ENCODE data around the gene COMMD1.
"Not testable (repeated sequence)": the region's sequence is repeated elsewhere in the genome, so short reads cannot be mapped to it uniquely, and the experiment has no call there.

The COMMD1 gene

GRCh38 chr2:62071126-62071598, 165.7 kb downstream of the COMMD1 start:
- no peak for DNase-seq (ENCODE audit: low read depth, low spot score)

GRCh38 chr2:62071760-62072680, 166.5 kb downstream of the COMMD1 start:
- DNase-seq (ENCODE audit: low read depth, low spot score), result no peak

- DNase-seq (ENCODE audit: low read depth, low spot score), result no peak
Observed at GRCh38 chr2:62074233-62074632, 168.8 kb downstream of the COMMD1 start.

- DNase-seq (ENCODE audit: low read depth, low spot score), result no peak
Observed at GRCh38 chr2:62076980-62077638, 171.6 kb downstream of the COMMD1 start.

- DNase-seq (ENCODE audit: low read depth, low spot score), result no peak
Observed at GRCh38 chr2:62084801-62085200, 179.3 kb downstream of the COMMD1 start.

- DNase-seq (ENCODE audit: low read depth, low spot score), result no peak
Observed at GRCh38 chr2:62089658-62090057, 184.2 kb downstream of the COMMD1 start.

GRCh38 chr2:62091471-62091870, 186.0 kb downstream of the COMMD1 start:
- DNase-seq (ENCODE audit: low read depth, low spot score), result no peak

GRCh38 chr2:62099050-62099449, 193.6 kb downstream of the COMMD1 start:
- DNase-seq (ENCODE audit: low read depth, low spot score), result no peak

- DNase-seq (ENCODE audit: low read depth, low spot score), result no peak
Observed at GRCh38 chr2:62099523-62100175, 194.2 kb downstream of the COMMD1 start.

- no peak for DNase-seq (ENCODE audit: low read depth, low spot score)
Observed at GRCh38 chr2:62101886-62102285, 196.4 kb downstream of the COMMD1 start.

- no peak for DNase-seq (ENCODE audit: low read depth, low spot score)
Observed at GRCh38 chr2:62102402-62102920, 197.0 kb downstream of the COMMD1 start.

- DNase-seq (ENCODE audit: low read depth, low spot score), result no peak
Observed at GRCh38 chr2:62109554-62109953, 204.1 kb downstream of the COMMD1 start.

- no peak for DNase-seq (ENCODE audit: low read depth, low spot score)
Observed at GRCh38 chr2:62110415-62111025, 205.0 kb downstream of the COMMD1 start.

- DNase-seq (ENCODE audit: low read depth, low spot score), result no peak
Observed at GRCh38 chr2:62112179-62112578, 206.7 kb downstream of the COMMD1 start.

- DNase-seq (ENCODE audit: low read depth, low spot score), result no peak
Observed at GRCh38 chr2:62114564-62114963, 209.1 kb downstream of the COMMD1 start.

GRCh38 chr2:62116983-62117382, 211.5 kb downstream of the COMMD1 start:
- no peak for DNase-seq (ENCODE audit: low read depth, low spot score)

GRCh38 chr2:62118160-62118559, 212.7 kb downstream of the COMMD1 start:
- no peak for DNase-seq (ENCODE audit: low read depth, low spot score)

GRCh38 chr2:62119311-62119974, 214.0 kb downstream of the COMMD1 start:
- DNase-seq (ENCODE audit: low read depth, low spot score), result no peak

- DNase-seq (ENCODE audit: low read depth, low spot score), result not testable (repeated sequence)
Observed at GRCh38 chr2:62126239-62126638, 220.8 kb downstream of the COMMD1 start.

GRCh38 chr2:62133320-62133823, 227.9 kb downstream of the COMMD1 start:
- no peak for DNase-seq (ENCODE audit: low read depth, low spot score)
